ENCODE data around the gene MEGF10. TPM values are rescaled to one million over a fixed set of nuclear protein-coding genes. Genes with fewer than 3 reads are reported as not detected.

The MEGF10 gene
- total RNA-seq, 4 donors from 2014 or later: 0.57 to 6.0 (median 4.3) TPM

DNA sequence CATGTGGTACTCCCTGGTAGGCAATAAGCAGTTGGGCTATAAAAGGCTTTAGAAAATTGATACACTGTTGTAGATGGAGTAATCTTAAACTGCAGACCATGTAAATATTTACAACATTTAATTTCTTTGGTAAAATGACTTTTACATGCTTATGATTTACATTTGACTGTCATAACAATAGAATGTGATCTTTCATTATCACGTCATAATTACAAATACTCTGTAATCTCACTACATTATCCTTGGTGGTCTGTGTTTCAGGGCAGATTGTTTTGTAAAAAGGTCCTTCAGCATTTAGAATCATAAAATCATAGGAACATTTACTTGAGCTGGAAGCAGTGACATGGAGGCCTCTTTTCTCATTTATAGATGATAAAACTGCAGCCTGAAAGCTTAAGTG, 153.6 kb downstream of the MEGF10 start:
- WGBS, 2 donors: 89% methylated on average over 1 of the region's 1 CpG
- no peak for DNase-seq (ENCODE audit: low spot score in 2 of 2)
- no peak overlapping the region for H3K4me3 ChIP-seq (ENCODE audit: low read depth, poor library complexity, severe bottlenecking)
- no peak for TF ChIP-seq POLR2A (IDR thresholded peaks at IDR 0.05)
- TF ChIP-seq, protein P1, sequence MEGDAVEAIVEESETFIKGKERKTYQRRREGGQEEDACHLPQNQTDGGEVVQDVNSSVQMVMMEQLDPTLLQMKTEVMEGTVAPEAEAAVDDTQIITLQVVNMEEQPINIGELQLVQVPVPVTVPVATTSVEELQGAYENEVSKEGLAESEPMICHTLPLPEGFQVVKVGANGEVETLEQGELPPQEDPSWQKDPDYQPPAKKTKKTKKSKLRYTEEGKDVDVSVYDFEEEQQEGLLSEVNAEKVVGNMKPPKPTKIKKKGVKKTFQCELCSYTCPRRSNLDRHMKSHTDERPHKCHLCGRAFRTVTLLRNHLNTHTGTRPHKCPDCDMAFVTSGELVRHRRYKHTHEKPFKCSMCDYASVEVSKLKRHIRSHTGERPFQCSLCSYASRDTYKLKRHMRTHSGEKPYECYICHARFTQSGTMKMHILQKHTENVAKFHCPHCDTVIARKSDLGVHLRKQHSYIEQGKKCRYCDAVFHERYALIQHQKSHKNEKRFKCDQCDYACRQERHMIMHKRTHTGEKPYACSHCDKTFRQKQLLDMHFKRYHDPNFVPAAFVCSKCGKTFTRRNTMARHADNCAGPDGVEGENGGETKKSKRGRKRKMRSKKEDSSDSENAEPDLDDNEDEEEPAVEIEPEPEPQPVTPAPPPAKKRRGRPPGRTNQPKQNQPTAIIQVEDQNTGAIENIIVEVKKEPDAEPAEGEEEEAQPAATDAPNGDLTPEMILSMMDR (IDR thresholded peaks at IDR 0.05): no peak
- intact Hi-C loops (cut with DNase I; ENCODE audit: low total_unique reads): no loop called here

DNA sequence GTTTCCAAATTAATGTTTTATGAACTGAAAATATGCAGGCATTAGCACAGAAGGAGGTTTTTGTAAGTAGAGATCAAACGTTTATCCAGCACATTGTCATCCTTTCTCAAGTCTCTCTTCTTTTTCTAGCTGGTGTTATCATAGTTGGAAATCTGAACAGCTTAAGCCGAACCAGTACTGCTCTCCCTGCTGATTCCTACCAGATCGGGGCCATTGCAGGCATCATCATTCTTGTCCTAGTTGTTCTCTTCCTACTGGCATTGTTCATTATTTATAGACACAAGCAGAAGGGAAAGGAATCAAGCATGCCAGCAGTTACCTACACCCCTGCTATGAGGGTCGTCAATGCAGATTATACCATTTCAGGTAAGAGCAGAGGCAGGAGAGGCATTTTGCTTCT, 154.7 kb downstream of the MEGF10 start:
- intact Hi-C loops (cut with DNase I; ENCODE audit: low total_unique reads): no loop called here
- DNase-seq (ENCODE audit: low spot score in 2 of 2): no peak
- TF ChIP-seq POLR2A (IDR thresholded peaks at IDR 0.05): no peak
- TF ChIP-seq, protein P1 (IDR thresholded peaks at IDR 0.05): no peak
- WGBS, 2 donors: 66 to 73% methylated on average over 4 of the region's 4 CpGs
- H3K4me3 ChIP-seq (ENCODE audit: low read depth, poor library complexity, severe bottlenecking): no peak overlapping the region

DNA sequence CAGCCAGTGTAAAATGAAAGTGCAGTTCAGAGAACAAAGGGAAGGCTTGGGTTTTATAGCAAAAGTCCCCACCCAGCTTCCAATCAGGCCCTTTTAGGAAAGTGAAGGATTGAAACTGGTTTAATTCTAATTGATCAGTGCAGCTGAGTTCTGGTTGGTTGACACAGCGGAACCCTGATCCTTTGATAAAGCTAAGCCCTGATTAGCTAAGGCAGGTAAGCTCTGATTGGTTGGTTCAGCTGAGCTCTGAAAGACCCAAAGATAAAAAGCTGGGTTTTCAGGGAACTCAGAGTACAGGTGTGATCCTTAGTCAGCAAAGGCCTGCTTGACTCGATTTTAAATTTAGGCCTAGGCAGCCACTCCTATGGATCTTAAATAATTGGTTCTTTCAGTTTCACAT, 156.0 kb downstream of the MEGF10 start:
- H3K4me3 ChIP-seq (ENCODE audit: low read depth, poor library complexity, severe bottlenecking): no peak overlapping the region
- intact Hi-C loops (cut with DNase I; ENCODE audit: low total_unique reads): no loop called here
- TF ChIP-seq, protein P1 (IDR thresholded peaks at IDR 0.05): no peak
- TF ChIP-seq POLR2A (IDR thresholded peaks at IDR 0.05): no peak
- DNase-seq (ENCODE audit: low spot score in 2 of 2): no peak
- 77 to 89% methylated on average over 2 of the region's 2 CpGs for WGBS, 2 donors

DNA sequence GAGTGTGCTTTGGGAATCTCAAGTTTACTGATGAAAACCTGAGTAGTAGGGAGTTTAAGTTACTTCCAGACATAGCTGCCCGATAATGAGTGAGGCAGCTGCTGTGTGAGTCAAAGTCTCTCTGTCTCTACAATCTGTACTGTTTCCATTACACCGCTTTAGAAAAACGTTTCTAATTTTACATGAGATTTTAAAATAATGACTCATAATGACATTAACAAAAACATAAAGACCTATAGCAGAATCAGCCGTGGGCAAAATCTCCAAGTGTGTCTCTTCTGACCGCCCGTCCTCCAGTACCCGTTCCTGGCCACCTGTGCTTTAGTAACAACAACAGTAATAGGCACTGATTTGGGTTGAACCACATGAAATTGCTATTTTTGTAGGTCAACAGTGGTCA, 157.2 kb downstream of the MEGF10 start:
- intact Hi-C loops (cut with DNase I; ENCODE audit: low total_unique reads): no loop called here
- WGBS, 2 donors: 73 to 76% methylated on average over 7 of the region's 7 CpGs
- TF ChIP-seq, protein P1 (IDR thresholded peaks at IDR 0.05): no peak
- TF ChIP-seq POLR2A (IDR thresholded peaks at IDR 0.05): no peak
- no peak overlapping the region for H3K4me3 ChIP-seq (ENCODE audit: low read depth, poor library complexity, severe bottlenecking)
- no peak for DNase-seq (ENCODE audit: low spot score in 2 of 2)

DNA sequence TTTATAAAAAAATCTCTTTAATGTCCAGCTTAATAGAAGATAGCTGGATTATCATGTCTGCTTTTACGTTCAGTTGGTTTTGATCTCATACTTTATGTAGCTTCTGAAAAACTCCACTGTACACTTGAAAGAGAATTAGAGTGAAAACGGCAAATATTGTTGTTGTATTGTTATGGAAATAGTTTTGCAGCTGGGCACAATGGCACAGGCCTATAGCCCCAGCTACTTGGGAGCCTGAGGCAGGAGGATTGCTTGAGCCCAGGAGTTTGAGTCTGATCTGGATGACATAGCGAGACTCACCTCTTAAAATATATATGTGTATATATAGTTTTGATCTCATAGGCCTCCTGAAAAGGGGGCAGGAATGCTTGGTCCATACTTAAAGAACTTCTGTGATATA, 159.4 kb downstream of the MEGF10 start:
- H3K4me3 ChIP-seq (ENCODE audit: low read depth, poor library complexity, severe bottlenecking): no peak overlapping the region
- intact Hi-C loops (cut with DNase I; ENCODE audit: low total_unique reads): no loop called here
- 89% methylated on average over 3 of the region's 3 CpGs for WGBS, 2 donors
- DNase-seq (ENCODE audit: low spot score in 2 of 2): no peak
- TF ChIP-seq, protein P1 (IDR thresholded peaks at IDR 0.05): no peak
- no peak for TF ChIP-seq POLR2A (IDR thresholded peaks at IDR 0.05)

DNA sequence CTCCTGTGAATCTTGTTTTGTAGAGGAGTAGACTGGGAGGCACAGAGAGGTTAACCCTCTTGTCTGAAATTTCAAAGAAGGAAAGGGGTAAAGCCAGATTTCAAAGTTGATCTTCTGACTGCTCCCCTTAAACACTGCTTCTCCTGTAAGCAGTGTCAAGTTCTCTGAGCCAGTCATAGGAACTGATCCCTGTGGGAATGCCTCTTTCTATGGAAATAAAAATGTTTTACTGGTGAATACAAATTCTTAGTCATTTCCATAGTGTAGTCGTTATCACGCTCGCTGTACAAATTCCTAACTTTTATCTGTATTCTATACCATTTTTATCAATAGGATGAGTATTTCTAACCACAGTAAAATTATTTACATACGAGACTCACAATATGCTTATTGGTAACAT, 160.5 kb downstream of the MEGF10 start:
- intact Hi-C loops (cut with DNase I; ENCODE audit: low total_unique reads): no loop called here
- WGBS, 2 donors: 87 to 94% methylated on average over 4 of the region's 4 CpGs
- H3K4me3 ChIP-seq (ENCODE audit: low read depth, poor library complexity, severe bottlenecking): no peak overlapping the region
- no peak for DNase-seq (ENCODE audit: low spot score in 2 of 2)
- TF ChIP-seq, protein P1 (IDR thresholded peaks at IDR 0.05): no peak
- no peak for TF ChIP-seq POLR2A (IDR thresholded peaks at IDR 0.05)
